ENCODE measurements around the gene ZNF652.

ZNF652 gene

GRCh38 chr17:49361902-49362722, at the start of gene ZNF652:
Gene ZNF652, minus strand, starts transcription at chr17:49362250. Its CDS starts 44,525 bp downstream, at chr17:49317725.
- Mint-ChIP-seq H3K36me3 (ENCODE audit: low read depth) (peaks cover 4% of the 10 kb centered on the region), H3K4me1 (ENCODE audit: low read depth) (peaks cover 52% of the 10 kb centered on the region)

GRCh38 chr17:49409066-49409465, 47.0 kb upstream of the ZNF652 start:
- Mint-ChIP-seq H3K4me1 (ENCODE audit: low read depth) (peaks cover 21% of the 10 kb centered on the region), H3K27ac (no peak overlapping the region), H3K36me3 (ENCODE audit: low read depth) (peaks cover 59% of the 10 kb centered on the region), H3K27me3 (ENCODE audit: low read depth) (no peaks in the 10 kb centered on the region), H3K4me3 (no peak overlapping the region), H3K9me3 (no peaks in the 10 kb centered on the region)

More at GRCh38 chr17:49361902-49362722, at the start of gene ZNF652:
- no peaks in the 10 kb centered on the region for H3K9me3 Mint-ChIP-seq
- H3K27ac Mint-ChIP-seq, result peak within 1 kb of the TSS; percentile 96
- peak within 1 kb of the TSS; percentile 90 for H3K4me3 Mint-ChIP-seq
- no peaks in the 10 kb centered on the region for H3K27me3 Mint-ChIP-seq (ENCODE audit: low read depth)

- Mint-ChIP-seq H3K9me3 (no peaks in the 10 kb centered on the region), H3K4me3 (no peak overlapping the region), H3K27me3 (ENCODE audit: low read depth) (no peaks in the 10 kb centered on the region), H3K27ac (no peak overlapping the region), H3K36me3 (ENCODE audit: low read depth) (peaks cover 65% of the 10 kb centered on the region), H3K4me1 (ENCODE audit: low read depth) (peaks cover 26% of the 10 kb centered on the region)
Observed at GRCh38 chr17:49407981-49408501, 46.0 kb upstream of the ZNF652 start.

- H3K9me3 Mint-ChIP-seq, result no peaks in the 10 kb centered on the region
- peaks cover 59% of the 10 kb centered on the region for H3K36me3 Mint-ChIP-seq (ENCODE audit: low read depth)
- no peak overlapping the region for H3K27ac Mint-ChIP-seq
- peaks cover 26% of the 10 kb centered on the region for H3K4me1 Mint-ChIP-seq (ENCODE audit: low read depth)
- no peak overlapping the region for H3K4me3 Mint-ChIP-seq
- H3K27me3 Mint-ChIP-seq (ENCODE audit: low read depth), result no peaks in the 10 kb centered on the region
Observed at GRCh38 chr17:49407086-49407485, 45.0 kb upstream of the ZNF652 start.

GRCh38 chr17:49406421-49407061, 44.5 kb upstream of the ZNF652 start:
- Mint-ChIP-seq H3K36me3 (ENCODE audit: low read depth) (peaks cover 53% of the 10 kb centered on the region), H3K27me3 (ENCODE audit: low read depth) (no peaks in the 10 kb centered on the region), H3K27ac (no peak overlapping the region), H3K4me1 (ENCODE audit: low read depth) (peaks cover 26% of the 10 kb centered on the region), H3K4me3 (no peak overlapping the region), H3K9me3 (no peaks in the 10 kb centered on the region)

- Mint-ChIP-seq H3K4me3 (no peak overlapping the region), H3K27ac (no peak overlapping the region), H3K9me3 (no peaks in the 10 kb centered on the region), H3K27me3 (ENCODE audit: low read depth) (no peaks in the 10 kb centered on the region), H3K36me3 (ENCODE audit: low read depth) (peaks cover 47% of the 10 kb centered on the region), H3K4me1 (ENCODE audit: low read depth) (peaks cover 26% of the 10 kb centered on the region)
Observed at GRCh38 chr17:49404906-49405305, 42.9 kb upstream of the ZNF652 start.

GRCh38 chr17:49404361-49404760, 42.3 kb upstream of the ZNF652 start:
- H3K36me3 Mint-ChIP-seq (ENCODE audit: low read depth), result peaks cover 47% of the 10 kb centered on the region
- H3K4me1 Mint-ChIP-seq (ENCODE audit: low read depth), result peaks cover 26% of the 10 kb centered on the region
- no peak overlapping the region for H3K4me3 Mint-ChIP-seq
- peak overlapping the region; percentile 7 for H3K27ac Mint-ChIP-seq
- H3K9me3 Mint-ChIP-seq, result no peaks in the 10 kb centered on the region
- no peaks in the 10 kb centered on the region for H3K27me3 Mint-ChIP-seq (ENCODE audit: low read depth)

- Mint-ChIP-seq H3K36me3 (ENCODE audit: low read depth) (peaks cover 41% of the 10 kb centered on the region), H3K27me3 (ENCODE audit: low read depth) (no peaks in the 10 kb centered on the region), H3K4me3 (no peak overlapping the region), H3K27ac (no peak overlapping the region), H3K4me1 (ENCODE audit: low read depth) (peaks cover 21% of the 10 kb centered on the region), H3K9me3 (no peaks in the 10 kb centered on the region)
Observed at GRCh38 chr17:49403514-49404289, 41.7 kb upstream of the ZNF652 start.

GRCh38 chr17:49402706-49403105, 40.7 kb upstream of the ZNF652 start:
- no peak overlapping the region for H3K27ac Mint-ChIP-seq
- H3K36me3 Mint-ChIP-seq (ENCODE audit: low read depth), result peaks cover 31% of the 10 kb centered on the region
- no peak overlapping the region for H3K4me3 Mint-ChIP-seq
- peaks cover 12% of the 10 kb centered on the region for H3K4me1 Mint-ChIP-seq (ENCODE audit: low read depth)
- no peaks in the 10 kb centered on the region for H3K27me3 Mint-ChIP-seq (ENCODE audit: low read depth)
- H3K9me3 Mint-ChIP-seq, result no peaks in the 10 kb centered on the region

- Mint-ChIP-seq H3K9me3 (no peaks in the 10 kb centered on the region), H3K36me3 (ENCODE audit: low read depth) (peaks cover 27% of the 10 kb centered on the region), H3K4me3 (no peak overlapping the region), H3K4me1 (ENCODE audit: low read depth) (peaks cover 14% of the 10 kb centered on the region), H3K27ac (no peak overlapping the region), H3K27me3 (ENCODE audit: low read depth) (peaks cover 3% of the 10 kb centered on the region)
Observed at GRCh38 chr17:49401971-49402611, 40.0 kb upstream of the ZNF652 start.

GRCh38 chr17:49399995-49400394, 37.9 kb upstream of the ZNF652 start:
- Mint-ChIP-seq H3K9me3 (no peaks in the 10 kb centered on the region), H3K27ac (no peak overlapping the region), H3K36me3 (ENCODE audit: low read depth) (peaks cover 14% of the 10 kb centered on the region), H3K4me3 (no peak overlapping the region), H3K4me1 (ENCODE audit: low read depth) (peaks cover 16% of the 10 kb centered on the region), H3K27me3 (ENCODE audit: low read depth) (peaks cover 11% of the 10 kb centered on the region)

- H3K27ac Mint-ChIP-seq, result no peak overlapping the region
- no peak overlapping the region for H3K4me3 Mint-ChIP-seq
- no peaks in the 10 kb centered on the region for H3K9me3 Mint-ChIP-seq
- peaks cover 11% of the 10 kb centered on the region for H3K27me3 Mint-ChIP-seq (ENCODE audit: low read depth)
- peaks cover 17% of the 10 kb centered on the region for H3K4me1 Mint-ChIP-seq (ENCODE audit: low read depth)
- no peaks in the 10 kb centered on the region for H3K36me3 Mint-ChIP-seq (ENCODE audit: low read depth)
Observed at GRCh38 chr17:49397586-49397985, 35.5 kb upstream of the ZNF652 start.

- no peaks in the 10 kb centered on the region for H3K9me3 Mint-ChIP-seq
Observed at GRCh38 chr17:49393491-49394255, 31.6 kb upstream of the ZNF652 start.

More at GRCh38 chr17:49393491-49394255, 31.6 kb upstream of the ZNF652 start:
- Mint-ChIP-seq H3K4me1 (ENCODE audit: low read depth) (peaks cover 40% of the 10 kb centered on the region), H3K36me3 (ENCODE audit: low read depth) (peaks cover 2% of the 10 kb centered on the region), H3K27ac (no peak overlapping the region), H3K4me3 (no peak overlapping the region), H3K27me3 (ENCODE audit: low read depth) (peaks cover 11% of the 10 kb centered on the region)
